ENCODE results near the gene ZBTB20. TPM values are rescaled to one million over a fixed set of nuclear protein-coding genes. Genes with fewer than 3 reads are reported as not detected.

ZBTB20 gene
- total and polyA plus RNA-seq, 10 of the 15 experiments (the other 5 are each of a cell fraction or from before 2014, with no cell fraction given): 0.20 to 5.5 (median 2.2) TPM

GRCh38 chr3:114344492-114344891, 802.6 kb downstream of the ZBTB20 start (continued):
- TF ChIP-seq E2F8 (IDR thresholded peaks at IDR 0.05; ENCODE audit: low read depth, partially characterized antibody) (no peak), CHD2 (IDR thresholded peaks at IDR 0.05; ENCODE audit: borderline replicate concordance, low read depth, low read length) (no peak), TARDBP (IDR thresholded peaks at IDR 0.05; ENCODE audit: borderline replicate concordance) (no peak), PBX3 (IDR thresholded peaks at IDR 0.05; ENCODE audit: insufficient replicate concordance, low read depth, low read length) (no peak), ASH2L (IDR thresholded peaks at IDR 0.05; ENCODE audit: borderline replicate concordance, low read depth) (no peak)

- Histone ChIP-seq H3K4me2 (ENCODE audit: control insufficient read depth, insufficient read depth) (no peak overlapping the region), H2AFZ (ENCODE audit: control insufficient read depth, low read depth, low read length) (no peak overlapping the region), H3K27ac (ENCODE audit: control insufficient read depth, insufficient read depth) (no peak overlapping the region), H3K4me3 (no peak overlapping the region), H3K9me3 (replicated peaks; ENCODE audit: control insufficient read depth, insufficient read depth, low read length) (no peaks in the 10 kb centered on the region), H3K27me3 (replicated peaks in 1 of 2; ENCODE audit: control insufficient read depth in 2 of 2, insufficient read depth in 2 of 2, low read length in 1 of 2) (no peaks in the 10 kb centered on the region), H4K20me1 (ENCODE audit: control insufficient read depth, insufficient read depth) (no peaks in the 10 kb centered on the region), H3K9ac (ENCODE audit: control insufficient read depth, insufficient read depth, low read length) (no peak overlapping the region), H3K36me3 (ENCODE audit: control insufficient read depth in 2 of 2, insufficient read depth in 2 of 2, low read length in 1 of 2) (peaks cover 0 to 3% of the 10 kb centered on the region in 2 experiments; a peak in 1 of 4 replicates), H3K79me2 (ENCODE audit: control insufficient read depth, insufficient read depth, low read length) (no peaks in the 10 kb centered on the region), H3K4me1 (ENCODE audit: control insufficient read depth, insufficient read depth, low read length) (no peaks in the 10 kb centered on the region)
- no peak for DNase-seq (ENCODE audit: low read depth, low spot score)
- CTCF ChIA-PET: interaction anchor here (1.2 kb wide), 1 partner anchor 48 kb away, joined by 5 read pairs; no protein-coding TSS in a partner anchor
- 92% methylated on average over 19 of the region's 19 CpGs for WGBS (ENCODE audit: insufficient coverage, insufficient replicate concordance, low lambda C conversion rate, missing lambda C conversion rate)
- intact Hi-C loops (cut with micrococcal nuclease; ENCODE audit: unreplicated experiment) (no loop called here), in situ Hi-C loops (cut with MboI) (no loop called here)
- TF ChIP-seq MLLT1 (IDR thresholded peaks at IDR 0.05) (peak; percentile 63; the same call in 1 of the 2 replicates), SIN3A (IDR thresholded peaks at IDR 0.05; ENCODE audit: low read depth, low read length) (no peak)
- no TSS peak for BruUV-seq (replicated peaks)
- SMC1A ChIA-PET (ENCODE audit: uncharacterized antibody, unreplicated experiment): interaction anchor here (1.0 to 2.7 kb wide), 3 partner anchors 15 to 48 kb away, joined by 3 to 12 read pairs (median 3); no protein-coding TSS in a partner anchor
- RAD21 ChIA-PET (ENCODE audit: unreplicated experiment): interaction anchor here (0.7 kb wide), 1 partner anchor 48 kb away, joined by 3 read pairs; no protein-coding TSS in a partner anchor
- FAIRE-seq: no peak
- POLR2A ChIA-PET: no interaction called here
- ATAC-seq: no peak
Observed at GRCh38 chr3:114338651-114339357, 808.3 kb downstream of the ZBTB20 start.
